KOPT-K1 (cell line): Measurements from ENCODE around the gene TMC1.
"Not testable (repeated sequence)": the region's sequence is repeated elsewhere in the genome, so short reads cannot be mapped to it uniquely, and the experiment has no call there.

Experiments
- H3K27ac ChIP-seq: fragments of 200-600 bp; sonication (generic); 2 replicates; pipeline ENCODE4 v1.5.1; 2016; ENCODE audit warnings: antibody characterized with exemption, mild to moderate bottlenecking, low read depth, low read length; ENCODE audit not compliant: poor library complexity, severe bottlenecking
- H3K36me3 ChIP-seq: fragments of 200-600 bp; sonication (generic); 2 replicates; pipeline ENCODE4 v1.5.1; 2017; ENCODE audit warnings: antibody characterized with exemption, mild to moderate bottlenecking, low read length, moderate library complexity; ENCODE audit not compliant: insufficient read depth
- H3K9me3 ChIP-seq: fragments of 200-600 bp; sonication (generic); 2 replicates; pipeline ENCODE4 v1.5.1; 2017; ENCODE audit warnings: antibody characterized with exemption, low read length, mild to moderate bottlenecking; ENCODE audit not compliant: insufficient read depth, poor library complexity, severe bottlenecking

TMC1 gene

DNA sequence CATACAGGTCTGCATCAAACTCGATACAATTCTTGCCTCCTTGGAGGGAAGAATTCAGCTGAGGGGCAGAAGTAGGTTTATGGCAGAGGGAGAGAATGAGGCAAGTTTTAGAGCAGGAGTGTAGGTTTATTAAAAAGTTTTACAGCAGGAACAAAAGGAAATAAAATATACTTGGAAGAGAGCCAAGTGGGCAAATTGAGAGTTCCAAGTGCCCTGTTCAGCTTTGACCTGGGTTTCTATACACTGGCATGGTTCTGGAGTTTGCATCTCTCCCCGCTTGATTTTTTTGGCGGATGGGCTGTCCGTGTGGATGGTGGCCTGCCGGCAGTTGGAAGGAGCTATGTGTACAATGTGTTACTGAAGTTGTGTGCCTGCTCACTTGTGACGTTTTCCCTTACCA, 315.4 kb downstream of the TMC1 start:
- H3K36me3 ChIP-seq = no peaks in the 10 kb centered on the region
- H3K9me3 ChIP-seq = no peaks in the 10 kb centered on the region
- H3K27ac ChIP-seq = no peak overlapping the region

DNA sequence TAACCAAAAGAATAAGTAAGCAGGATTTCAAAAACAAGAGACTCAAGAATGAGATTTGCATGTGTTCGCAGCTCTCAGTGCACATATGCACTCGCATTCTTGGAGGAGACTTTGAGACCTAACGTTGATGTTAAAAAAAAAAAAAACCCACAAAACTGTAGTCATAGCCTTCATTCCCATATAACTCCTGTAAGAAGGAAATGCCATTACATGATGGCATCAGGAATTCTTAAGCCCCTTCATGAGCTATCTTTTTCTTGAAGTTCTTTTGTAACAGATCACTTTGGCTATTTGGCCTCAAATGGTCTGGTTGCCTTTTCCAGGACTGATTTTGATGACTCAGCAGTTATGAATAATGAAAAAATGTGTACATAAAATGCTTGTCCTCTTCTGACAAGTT, 317.7 kb downstream of the TMC1 start:
- no peak overlapping the region for H3K27ac ChIP-seq
- H3K9me3 ChIP-seq = no peaks in the 10 kb centered on the region
- no peaks in the 10 kb centered on the region for H3K36me3 ChIP-seq

DNA sequence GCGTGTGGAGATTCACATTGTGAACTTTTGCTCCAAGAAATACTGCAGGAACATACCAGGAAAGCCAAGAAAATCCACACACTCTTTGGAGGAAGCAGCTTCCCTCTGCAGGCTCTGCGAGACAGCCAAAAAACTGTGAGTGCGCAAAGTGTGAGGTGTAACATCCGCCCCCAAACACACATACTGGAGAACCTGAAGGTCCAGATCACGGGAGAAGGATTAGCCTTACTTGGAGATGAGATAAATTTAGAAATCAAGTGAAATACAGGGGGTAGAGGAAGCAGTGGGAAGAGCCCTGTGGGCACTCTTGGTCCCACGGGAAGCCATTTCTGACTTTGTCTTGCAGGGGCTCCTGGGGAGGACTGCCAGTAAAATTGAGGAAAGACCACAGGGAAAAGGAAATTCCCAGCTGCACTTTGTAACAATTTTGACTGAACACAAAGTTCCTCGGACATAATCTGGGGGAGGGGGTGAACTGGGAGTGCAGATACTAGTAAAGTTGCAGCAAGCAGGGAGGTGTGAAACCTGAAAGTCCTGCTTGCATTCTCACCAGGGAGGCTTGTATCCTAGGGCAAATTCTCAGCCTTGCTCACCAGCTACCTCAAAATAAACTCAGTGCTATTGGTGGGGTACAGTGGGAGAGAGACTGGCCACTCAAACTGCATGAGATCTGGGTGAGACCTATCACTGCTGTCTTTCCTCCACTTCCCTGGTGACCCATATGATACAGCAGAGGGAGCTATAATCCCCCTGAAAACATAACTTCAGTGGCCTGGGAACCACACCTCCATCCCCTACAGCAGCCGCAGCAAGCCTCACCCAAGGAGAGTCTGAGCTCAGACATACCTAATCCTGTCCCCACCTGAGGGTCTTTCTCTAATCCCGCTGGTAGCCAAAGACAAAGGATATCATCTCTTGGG, 322.4 kb downstream of the TMC1 start:
- no peak overlapping the region for H3K27ac ChIP-seq
- no peaks in the 10 kb centered on the region for H3K9me3 ChIP-seq
- H3K36me3 ChIP-seq = no peaks in the 10 kb centered on the region

DNA sequence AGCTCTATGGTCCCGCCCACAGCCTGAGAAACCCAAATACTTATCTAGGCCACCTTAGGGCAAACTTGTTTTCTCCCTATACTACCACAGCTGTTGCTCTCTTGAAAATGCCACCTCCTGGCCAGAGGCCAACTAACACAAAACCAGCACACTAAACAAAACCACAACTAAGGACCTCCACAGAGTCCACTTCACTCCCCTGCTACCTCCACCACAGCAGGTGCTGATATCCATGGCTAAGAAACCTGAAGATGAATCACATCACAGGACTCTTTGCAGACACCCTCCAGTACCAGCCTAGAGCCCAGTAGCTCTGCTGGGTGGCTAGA, 323.0 kb downstream of the TMC1 start:
- no peak overlapping the region for H3K27ac ChIP-seq

DNA sequence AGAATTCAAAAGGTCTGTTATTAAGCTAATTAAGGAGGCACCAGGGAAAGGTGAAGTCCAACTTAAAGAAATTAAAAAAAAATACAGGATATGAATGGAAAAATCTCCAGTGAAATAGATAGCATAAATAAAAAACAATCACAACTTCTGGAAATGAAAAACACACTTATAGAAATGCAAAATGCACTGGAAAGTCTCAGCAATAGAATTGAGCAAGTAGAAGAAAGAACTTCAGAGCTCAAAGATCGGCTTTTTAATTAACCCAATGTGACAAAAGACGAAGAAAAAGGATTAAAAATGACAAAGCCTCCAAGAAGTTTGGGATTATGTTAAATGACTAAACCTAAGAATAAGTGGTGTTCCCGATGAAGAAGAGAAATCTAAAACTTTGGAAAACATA, 323.6 kb downstream of the TMC1 start:
- H3K9me3 ChIP-seq, H3K36me3 ChIP-seq, H3K27ac ChIP-seq: not testable (repeated sequence)

More for the DNA sequence above, 323.0 kb downstream of the TMC1 start:
- H3K9me3 ChIP-seq = no peaks in the 10 kb centered on the region
- H3K36me3 ChIP-seq = no peaks in the 10 kb centered on the region

DNA sequence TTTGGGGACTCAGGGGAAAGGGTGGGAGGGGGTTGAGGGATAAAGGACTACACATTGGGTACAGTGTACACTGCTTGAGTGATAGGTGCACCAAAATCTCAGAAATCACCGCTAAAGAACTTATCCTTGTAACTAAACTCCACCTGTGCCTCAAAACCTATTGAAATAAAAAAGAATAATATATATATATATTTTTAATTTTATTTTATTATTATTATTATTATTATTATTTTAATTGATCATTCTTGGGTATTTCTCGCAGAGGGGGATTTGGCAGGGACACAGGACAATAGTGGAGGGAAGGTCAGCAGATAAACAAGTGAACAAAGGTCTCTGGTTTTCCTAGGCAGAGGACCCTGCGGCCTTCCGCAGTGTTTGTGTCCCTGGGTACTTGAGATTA, 328.8 kb downstream of the TMC1 start:
- H3K36me3 ChIP-seq, H3K27ac ChIP-seq, H3K9me3 ChIP-seq: not testable (repeated sequence)

DNA sequence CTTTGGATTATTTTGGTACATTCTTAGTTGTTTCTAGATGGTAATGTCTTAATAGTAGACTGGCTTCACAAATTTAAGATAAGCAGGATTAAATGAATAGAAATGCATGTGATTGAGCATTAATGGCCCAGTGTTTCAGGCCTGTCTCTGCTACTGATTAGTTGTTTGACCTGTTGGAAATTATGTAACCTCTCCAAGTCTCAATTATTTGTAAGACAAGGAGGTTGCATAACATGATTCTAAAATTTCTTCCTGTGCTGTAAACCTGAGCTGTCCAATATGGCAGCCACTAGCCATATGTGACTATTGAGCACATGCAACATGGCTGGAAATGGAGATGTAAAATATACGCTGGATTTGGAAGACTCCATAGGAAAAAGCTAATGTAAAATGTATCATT, 333.9 kb downstream of the TMC1 start:
- Histone ChIP-seq H3K36me3 (no peaks in the 10 kb centered on the region), H3K9me3 (no peaks in the 10 kb centered on the region), H3K27ac (no peak overlapping the region)

DNA sequence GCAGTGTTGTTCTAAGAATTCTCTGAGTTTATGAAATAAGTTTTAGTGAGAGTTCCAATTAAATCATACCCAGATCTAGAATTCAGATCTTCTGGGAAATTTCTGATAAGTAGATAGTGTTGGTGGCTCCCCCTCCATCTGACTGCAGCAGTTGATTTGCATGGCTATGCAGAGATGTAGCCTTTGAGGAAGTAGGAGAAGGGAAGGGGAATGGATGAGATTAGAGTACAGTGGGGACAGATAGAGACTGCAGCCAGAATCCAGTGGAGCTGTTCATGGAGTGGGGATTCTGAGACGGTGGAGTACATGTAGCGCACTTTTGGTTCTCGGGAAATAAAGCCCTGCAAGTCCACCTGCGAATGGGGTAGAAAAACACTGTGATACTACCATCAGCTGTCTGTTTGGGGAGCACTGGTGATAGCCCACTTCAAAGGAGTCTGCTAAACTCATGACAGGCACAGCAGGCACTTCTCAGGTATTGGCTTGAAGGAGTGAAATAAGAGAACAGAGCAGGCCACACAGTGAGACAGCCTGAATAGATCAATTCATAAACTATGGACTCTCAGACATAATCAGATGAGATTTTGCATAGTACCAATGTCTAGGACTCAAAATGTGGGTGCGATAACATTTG, 334.6 kb downstream of the TMC1 start:
- H3K27ac ChIP-seq = no peak overlapping the region
- H3K9me3 ChIP-seq = no peaks in the 10 kb centered on the region
- no peaks in the 10 kb centered on the region for H3K36me3 ChIP-seq

DNA sequence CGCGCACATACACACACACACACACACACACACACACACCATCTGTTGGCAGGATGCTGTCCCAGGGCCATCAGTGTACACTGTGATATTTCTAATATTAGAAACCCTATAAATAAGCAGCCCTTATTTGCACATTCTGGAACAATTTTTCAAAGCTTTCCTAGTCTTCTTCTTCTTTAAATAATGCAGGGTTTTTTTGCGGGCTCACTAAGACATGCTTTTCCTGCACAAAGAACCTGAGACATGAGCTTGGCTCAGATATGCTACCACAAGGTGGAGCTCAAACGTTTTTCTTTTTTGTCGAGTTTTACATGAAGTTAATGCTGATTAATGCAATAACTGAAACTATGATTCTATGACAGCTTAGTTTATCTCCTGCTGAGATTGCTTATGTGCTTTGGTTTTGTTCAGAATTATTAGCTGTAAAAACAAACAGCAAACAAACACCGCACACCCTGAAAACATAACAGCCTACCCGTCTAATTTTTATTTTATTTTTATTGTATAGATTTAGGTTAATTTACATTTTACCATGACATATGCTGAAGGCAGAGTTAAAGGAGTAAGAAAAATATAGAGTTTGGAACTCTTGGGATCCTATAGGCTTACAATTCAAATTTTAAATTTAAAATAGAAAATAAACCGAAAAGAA, 335.7 kb downstream of the TMC1 start:
- Histone ChIP-seq H3K27ac (no peak overlapping the region), H3K36me3 (no peaks in the 10 kb centered on the region), H3K9me3 (no peaks in the 10 kb centered on the region)

DNA sequence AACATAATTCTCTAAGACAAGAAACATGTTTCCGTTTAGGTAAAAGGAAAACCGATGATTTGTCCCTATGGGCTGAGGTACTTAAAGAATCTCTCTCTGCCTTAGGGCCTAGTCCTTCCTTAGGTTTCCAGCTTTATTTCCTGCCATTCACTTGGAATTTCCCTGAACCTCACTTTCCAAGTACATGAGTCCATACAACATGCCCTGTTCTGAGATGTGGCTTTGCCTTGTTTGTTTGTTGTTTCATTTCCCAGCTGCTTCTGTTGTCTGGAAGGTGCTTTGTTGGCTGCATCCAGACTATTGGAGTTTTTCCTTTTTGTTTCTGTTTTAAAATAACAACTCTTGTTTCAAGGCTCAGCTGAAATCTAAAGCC, 336.2 kb downstream of the TMC1 start:
- Histone ChIP-seq H3K9me3 (no peaks in the 10 kb centered on the region), H3K27ac (no peak overlapping the region), H3K36me3 (no peaks in the 10 kb centered on the region)

DNA sequence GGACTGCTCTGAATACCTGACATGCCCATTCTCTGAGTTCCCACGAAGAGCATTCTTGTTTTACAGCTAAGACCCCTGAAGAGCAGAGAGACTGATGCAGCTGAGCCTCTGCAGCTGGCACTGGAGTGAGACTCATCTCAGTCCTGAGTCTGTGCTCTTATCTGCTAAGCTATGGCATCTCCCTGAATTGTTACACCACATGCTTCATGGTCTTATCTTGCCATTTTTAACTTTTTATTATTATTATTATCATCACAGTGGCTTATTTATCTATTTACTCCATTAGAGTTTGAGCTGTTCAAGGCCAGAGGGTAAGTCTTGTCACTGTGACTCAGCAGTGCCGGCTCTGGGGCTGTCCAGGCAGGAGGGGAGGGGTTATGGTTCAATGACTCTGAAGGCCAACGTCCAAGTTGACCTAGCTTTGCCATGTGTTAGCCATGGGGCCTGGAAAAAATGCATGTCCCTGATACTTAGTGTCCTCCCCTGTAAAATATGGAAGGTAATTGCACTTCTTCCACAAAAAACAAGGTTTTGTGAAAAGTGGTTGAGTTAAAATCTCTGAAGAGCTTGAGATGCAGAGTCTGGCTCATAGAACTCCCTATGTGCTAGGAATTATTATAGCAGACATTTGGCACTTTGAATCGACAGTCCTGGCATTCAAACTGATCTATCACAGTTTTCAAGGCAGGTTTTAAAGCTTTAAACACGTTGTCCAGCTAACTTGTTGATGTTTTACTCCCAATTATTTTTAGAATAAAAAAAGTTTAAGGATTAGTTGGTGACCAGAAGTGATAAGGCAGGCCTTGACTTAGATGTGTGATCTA, 336.9 kb downstream of the TMC1 start:
- Histone ChIP-seq H3K27ac (no peak overlapping the region), H3K9me3 (no peaks in the 10 kb centered on the region), H3K36me3 (no peaks in the 10 kb centered on the region)

DNA sequence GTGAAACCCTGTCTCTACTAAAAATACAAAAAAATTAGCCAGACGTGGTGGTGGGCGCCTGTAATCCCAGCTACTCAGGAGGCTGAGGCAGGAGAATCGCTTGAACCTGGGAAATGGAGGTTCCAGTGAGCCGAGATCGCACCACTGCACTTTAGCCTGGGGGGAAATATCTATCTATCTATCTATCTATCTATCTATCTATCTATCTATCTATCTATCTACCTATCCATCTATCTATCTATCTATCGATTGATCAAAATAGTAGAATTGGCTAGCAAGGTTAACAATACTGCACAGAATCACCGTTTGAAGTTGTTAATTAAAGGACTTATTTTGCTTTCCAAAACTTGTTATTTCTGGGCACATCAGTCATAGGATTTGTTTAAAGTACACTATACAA, 341.4 kb downstream of the TMC1 start:
- H3K36me3 ChIP-seq, H3K27ac ChIP-seq, H3K9me3 ChIP-seq: not testable (repeated sequence)

DNA sequence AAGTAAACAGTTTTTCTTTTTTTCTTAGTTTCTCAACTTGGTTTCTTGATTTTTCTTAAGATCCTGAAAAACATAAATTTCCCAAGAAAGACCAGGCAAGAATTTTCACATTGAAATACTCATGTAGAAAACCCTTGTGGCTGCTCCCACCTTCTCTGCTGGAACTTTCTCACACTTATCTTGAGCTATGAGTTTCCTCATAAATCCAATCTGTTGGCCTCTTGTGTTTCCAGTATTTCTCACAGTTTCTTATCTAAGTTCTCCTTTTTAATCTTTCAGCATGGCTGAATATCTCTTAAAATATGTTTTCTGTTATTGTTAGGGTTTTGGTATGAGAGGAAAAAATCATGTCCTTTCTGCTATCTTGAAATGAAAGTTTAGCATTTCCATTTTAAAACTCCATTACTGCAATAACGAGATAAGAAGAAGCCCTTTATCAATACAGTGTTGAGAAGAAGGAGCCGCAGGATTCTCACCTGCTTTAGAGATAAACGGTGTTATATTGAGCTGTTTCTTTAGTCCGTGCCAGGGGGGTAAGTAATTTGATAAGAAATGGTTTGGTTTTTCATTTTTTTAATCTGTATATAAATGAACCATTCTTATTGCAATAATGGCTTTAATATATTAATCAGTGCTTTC, 342.2 kb downstream of the TMC1 start:
- H3K27ac ChIP-seq = no peak overlapping the region
- no peaks in the 10 kb centered on the region for H3K36me3 ChIP-seq
- no peaks in the 10 kb centered on the region for H3K9me3 ChIP-seq

DNA sequence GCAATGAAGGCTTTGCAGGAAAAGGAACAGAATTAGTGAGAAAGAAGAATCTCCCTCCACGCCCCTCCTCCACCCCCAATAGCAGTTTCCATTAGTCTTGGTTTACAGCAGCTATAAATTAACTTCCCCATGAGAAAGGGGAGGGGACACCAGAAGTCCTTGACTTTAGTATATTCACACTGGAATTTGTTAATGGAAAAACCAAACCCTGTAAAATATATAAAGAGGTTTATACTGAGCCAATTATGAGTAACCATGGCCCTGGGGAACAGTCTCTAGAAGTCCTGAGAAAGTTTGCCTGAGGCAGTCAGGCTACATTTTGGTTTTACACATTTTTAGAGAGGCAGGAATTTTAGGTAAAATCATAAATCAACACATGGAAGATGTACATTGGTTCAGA, 342.9 kb downstream of the TMC1 start:
- Histone ChIP-seq H3K27ac (no peak overlapping the region), H3K36me3 (no peaks in the 10 kb centered on the region), H3K9me3 (no peaks in the 10 kb centered on the region)

DNA sequence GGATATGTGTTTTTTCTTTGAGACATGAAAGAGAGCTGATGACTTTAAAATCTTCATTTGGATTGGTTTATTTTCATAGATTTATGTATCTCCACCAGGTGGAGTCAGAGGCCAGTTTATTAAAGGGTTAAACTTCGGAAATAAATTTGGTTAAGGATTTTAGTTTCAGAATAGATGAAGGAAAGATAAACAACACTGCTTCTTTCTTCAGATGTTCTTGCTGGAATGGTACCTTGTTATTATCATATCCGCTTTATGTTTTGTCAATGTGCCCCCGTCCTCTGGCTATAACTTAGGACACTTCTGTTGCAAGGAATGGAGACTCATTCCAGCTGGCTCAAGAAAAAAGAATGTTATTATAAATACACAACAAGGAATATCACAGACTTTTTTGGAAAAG, 350.3 kb downstream of the TMC1 start:
- Histone ChIP-seq H3K36me3 (no peaks in the 10 kb centered on the region), H3K9me3 (no peaks in the 10 kb centered on the region), H3K27ac (no peak overlapping the region)
